Cardiac fibroblast (primary cell): ENCODE measurements around the gene TMEM204.

ENCODE experiments used
- DNase-seq, 2 donors: peaks; one replicate each; pipeline versions ENCODE4 v3.0.0 to v3.0.0-alpha.2; 2010; ENCODE audit warnings: low read depth in 2 of 2
- H3K4me3 ChIP-seq, 2 donors: replicated peaks in 1 of 2; 1 replicate in 1 of 2; 2 replicates in 1 of 2; pipeline ENCODE4 v1.5.1; 2011; ENCODE audit warnings: low read depth in 2 of 2, low read length in 2 of 2, mild to moderate bottlenecking in 2 of 2, moderate library complexity in 1 of 2
- TF ChIP-seq, protein P1 (sequence below): IDR thresholded peaks from one replicate; pipeline ENCODE4 v1.5.1; 2011; ENCODE audit warnings: low read depth, mild to moderate bottlenecking, low read length, inconsistent platforms

The TMEM204 gene

DNA sequence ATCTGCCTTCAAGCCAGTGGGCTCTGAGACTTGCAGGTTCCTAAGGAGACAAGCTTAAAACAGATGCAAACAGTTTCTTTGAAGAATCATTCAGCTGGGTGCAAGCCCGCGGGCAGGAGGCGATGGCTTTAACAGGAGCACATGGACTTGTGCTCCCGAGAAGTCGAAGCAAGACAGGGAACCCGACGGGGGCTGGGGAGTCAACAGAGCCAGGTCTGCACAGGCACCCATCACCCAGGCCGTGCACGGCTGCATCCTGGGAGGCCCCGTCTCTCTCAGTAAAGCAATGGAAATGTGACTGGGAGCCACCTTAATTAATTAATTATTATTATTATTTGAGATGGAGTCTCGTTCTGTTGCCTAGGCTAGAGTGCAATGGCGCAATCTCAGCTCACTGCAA is 44.4 kb upstream of the TMEM204 start:
- H3K4me3 ChIP-seq: no peak overlapping the region
- TF ChIP-seq, protein P1, sequence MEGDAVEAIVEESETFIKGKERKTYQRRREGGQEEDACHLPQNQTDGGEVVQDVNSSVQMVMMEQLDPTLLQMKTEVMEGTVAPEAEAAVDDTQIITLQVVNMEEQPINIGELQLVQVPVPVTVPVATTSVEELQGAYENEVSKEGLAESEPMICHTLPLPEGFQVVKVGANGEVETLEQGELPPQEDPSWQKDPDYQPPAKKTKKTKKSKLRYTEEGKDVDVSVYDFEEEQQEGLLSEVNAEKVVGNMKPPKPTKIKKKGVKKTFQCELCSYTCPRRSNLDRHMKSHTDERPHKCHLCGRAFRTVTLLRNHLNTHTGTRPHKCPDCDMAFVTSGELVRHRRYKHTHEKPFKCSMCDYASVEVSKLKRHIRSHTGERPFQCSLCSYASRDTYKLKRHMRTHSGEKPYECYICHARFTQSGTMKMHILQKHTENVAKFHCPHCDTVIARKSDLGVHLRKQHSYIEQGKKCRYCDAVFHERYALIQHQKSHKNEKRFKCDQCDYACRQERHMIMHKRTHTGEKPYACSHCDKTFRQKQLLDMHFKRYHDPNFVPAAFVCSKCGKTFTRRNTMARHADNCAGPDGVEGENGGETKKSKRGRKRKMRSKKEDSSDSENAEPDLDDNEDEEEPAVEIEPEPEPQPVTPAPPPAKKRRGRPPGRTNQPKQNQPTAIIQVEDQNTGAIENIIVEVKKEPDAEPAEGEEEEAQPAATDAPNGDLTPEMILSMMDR: no peak
- no peak for DNase-seq

DNA sequence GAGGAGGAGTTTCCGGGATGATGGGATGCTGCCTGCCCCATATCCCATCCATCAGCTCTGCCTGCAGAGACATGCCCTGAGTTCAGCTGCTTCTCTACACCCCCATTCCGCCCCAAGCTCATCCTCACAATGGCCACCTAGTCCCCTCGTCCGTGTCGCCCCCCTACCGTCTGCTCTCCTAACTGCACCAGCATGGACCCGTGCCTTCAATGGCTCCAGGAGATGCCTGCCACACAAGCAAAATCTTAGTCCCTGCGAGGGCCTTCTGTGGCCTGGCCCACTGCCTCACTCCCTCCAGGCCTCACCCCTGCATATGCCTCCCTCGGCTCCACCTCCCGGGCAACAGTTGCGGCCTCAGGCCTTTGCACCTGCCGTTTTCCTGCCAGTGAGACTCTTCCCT is 42.1 kb upstream of the TMEM204 start:
- TF ChIP-seq, protein P1: no peak
- no peak for DNase-seq
- H3K4me3 ChIP-seq: no peak overlapping the region

DNA sequence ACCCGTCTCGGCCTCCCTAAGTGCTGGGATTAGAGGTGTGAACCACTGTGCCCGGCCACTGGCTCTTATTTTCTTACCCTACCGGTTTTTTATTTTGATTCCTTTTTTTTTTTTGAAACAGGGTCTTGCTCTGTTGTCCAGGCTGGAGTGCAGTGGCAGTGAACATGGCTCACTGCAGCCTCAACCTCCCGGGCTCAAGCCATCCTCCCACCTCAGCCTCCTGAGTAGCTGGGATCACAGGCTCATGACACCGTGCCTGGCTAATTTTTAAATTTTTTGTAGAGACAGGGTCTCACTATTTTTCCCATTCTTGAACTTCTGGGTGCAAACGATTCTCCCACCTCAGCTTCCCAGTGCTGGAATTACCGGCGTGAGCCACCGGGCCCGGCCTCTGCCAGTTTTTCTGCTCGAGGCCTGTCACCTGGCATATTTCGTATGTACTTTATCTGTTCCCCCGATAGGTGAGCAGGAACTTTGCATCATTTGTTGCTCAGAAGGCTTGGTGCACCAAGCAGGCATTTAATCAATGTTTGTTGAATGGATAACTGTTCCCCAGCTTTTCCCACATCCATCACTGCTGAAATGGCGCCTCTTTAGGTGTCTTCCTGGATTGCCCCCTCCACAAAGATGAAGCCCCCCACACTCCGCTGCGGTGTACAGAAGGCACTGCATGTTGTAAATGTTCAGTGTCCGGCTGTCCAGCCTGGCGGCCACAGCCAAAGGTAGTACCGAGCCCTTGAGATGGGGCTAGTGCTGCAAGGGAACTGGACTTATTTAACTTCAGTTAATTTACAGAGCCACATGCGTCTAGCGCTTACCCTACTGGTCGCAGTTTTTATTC is 41.2 kb upstream of the TMEM204 start:
- no peak for DNase-seq
- TF ChIP-seq, protein P1: no peak
- H3K4me3 ChIP-seq: peak overlapping the region in 1 of 2 donors; percentile 41

DNA sequence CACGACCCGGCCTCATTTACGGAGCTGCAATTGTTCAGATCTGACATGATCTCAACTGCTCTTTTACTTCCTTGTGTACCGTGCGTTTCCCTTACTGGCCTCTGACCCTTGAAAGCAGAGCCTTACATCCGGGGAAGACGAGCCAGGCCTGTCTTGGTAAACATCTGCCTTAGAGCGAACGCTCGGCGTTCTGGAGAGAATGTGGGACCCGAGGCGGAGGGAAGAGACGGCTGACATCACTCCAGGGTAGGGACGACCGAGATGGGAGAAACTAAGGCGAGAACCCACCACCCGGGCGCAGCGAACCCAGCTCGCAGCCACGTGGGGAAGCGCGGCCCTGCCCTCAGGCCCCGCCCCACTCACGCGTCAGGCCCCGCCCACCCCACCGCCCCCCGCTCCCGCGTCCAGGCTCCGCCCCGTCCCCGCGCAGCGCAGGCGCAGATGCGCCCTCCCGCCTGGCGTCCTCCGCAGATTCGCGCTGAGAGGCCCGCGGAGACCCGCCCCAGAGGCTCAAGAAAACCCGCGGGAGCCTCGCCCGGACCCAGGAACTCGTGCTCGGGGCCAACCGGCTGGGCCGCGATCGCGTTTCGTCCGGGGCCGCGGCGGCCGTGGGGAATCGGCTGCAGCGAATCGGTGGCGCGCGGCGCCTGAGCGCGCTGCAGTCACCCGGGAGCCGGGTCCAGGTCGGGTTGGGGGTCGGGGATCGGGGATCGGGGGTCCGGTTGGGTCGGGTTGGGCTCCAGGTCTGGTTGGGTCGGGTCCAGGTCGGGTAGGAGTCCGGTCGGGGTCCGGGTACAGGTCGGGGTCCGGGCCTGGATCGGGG is 40.3 kb upstream of the TMEM204 start, which contains the start of gene TELO2:
Gene TELO2 (plus strand): TSS at position 438 of the 823 bp plus-strand sequence. CDS start 922 bp downstream, outside the sequence.
- DNase-seq: peak; percentile 83 to 85
- TF ChIP-seq, protein P1: no peak
- H3K4me3 ChIP-seq: peak within 1 kb of the TSS; percentile 78 to 84

DNA sequence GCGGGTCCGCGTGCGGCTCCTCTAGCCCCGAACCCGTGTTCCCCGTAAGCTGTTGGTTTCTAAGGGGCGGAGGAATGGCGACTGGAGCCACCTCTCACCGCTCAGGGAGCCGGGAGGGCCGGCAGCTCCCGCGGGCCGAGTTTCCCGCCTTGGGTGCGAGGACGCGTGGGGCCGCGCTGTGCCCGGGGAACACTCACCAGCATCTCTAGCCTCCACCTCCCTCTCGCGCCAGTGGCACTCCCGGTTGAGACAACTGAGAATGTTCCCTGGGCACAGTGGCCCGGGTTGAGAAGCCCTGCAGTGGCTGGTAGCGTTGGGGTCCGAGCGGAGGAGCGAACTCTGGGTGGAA is 39.7 kb upstream of the TMEM204 start:
- H3K4me3 ChIP-seq: peak overlapping the region; percentile 78 to 84
- TF ChIP-seq, protein P1: no peak
- DNase-seq: peak in 1 of 2 donors; percentile 20

DNA sequence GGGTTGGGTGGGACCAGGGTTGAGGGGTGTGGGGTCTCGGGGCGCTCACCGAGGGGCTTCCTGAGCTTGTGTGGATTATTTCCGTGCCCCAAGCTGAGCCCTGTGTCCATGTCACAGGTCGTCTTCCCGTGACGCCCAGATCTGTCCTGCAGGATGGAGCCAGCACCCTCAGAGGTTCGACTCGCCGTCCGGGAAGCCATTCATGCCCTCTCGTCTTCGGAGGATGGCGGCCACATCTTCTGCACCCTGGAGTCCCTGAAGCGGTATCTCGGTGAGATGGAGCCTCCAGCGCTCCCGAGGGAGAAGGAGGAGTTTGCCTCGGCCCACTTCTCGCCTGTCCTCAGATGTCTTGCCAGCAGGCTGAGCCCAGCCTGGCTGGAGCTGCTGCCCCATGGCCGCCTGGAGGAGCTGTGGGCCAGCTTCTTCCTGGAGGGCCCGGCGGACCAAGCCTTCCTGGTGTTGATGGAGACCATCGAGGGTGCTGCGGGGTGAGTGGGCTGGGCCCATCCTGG is 39.3 kb upstream of the TMEM204 start:
- peak overlapping the region; percentile 78 to 84 for H3K4me3 ChIP-seq
- TF ChIP-seq, protein P1: peak; percentile 90
- DNase-seq: peak; percentile 85 to 90
